HTERT RPE-1 (cell line): ENCODE data around the gene TBL3.
"Not testable (repeated sequence)": the region's sequence is repeated elsewhere in the genome, so short reads cannot be mapped to it uniquely, and the experiment has no call there.

ENCODE experiments used
- in situ Hi-C: fragments of 300-500 bp; cut with MboI; formaldehyde crosslinking; loops from 4 replicates; pipeline ENCODE4 v1.14.3; 2020; ENCODE audit warnings: low sequenced_read_pairs

Gene TBL3

GRCh38 chr16:1998852-1999801 is 27.3 kb downstream of the TBL3 start:
- in situ Hi-C loops: no loop called here

- in situ Hi-C loops: no loop called here
Measured at GRCh38 chr16:1999866-2000514, 28.1 kb downstream of the TBL3 start.

- in situ Hi-C loops: no loop called here
Measured at GRCh38 chr16:2001035-2001434, 29.2 kb downstream of the TBL3 start.

GRCh38 chr16:2001456-2002355 is 29.9 kb downstream of the TBL3 start:
- in situ Hi-C loops: no loop called here

GRCh38 chr16:2002406-2003230 is 30.8 kb downstream of the TBL3 start:
- in situ Hi-C loops: no loop called here

GRCh38 chr16:2003231-2003826 is 31.5 kb downstream of the TBL3 start:
- in situ Hi-C loops: no loop called here

- in situ Hi-C loops: no loop called here
Measured at GRCh38 chr16:2003827-2004641, 32.2 kb downstream of the TBL3 start.

GRCh38 chr16:2004795-2005517 is 33.1 kb downstream of the TBL3 start:
- in situ Hi-C loops: no loop called here

GRCh38 chr16:2005646-2006045 is 33.8 kb downstream of the TBL3 start:
- in situ Hi-C loops: no loop called here

GRCh38 chr16:2006317-2006716 is 34.5 kb downstream of the TBL3 start:
- in situ Hi-C loops: no loop called here

- in situ Hi-C loops: no loop called here
Measured at GRCh38 chr16:2007081-2007836, 35.4 kb downstream of the TBL3 start.

- in situ Hi-C loops: no loop called here
Measured at GRCh38 chr16:2008009-2008526, 36.2 kb downstream of the TBL3 start.

- in situ Hi-C loops: no loop called here
Measured at GRCh38 chr16:2008631-2009163, 36.8 kb downstream of the TBL3 start.

- in situ Hi-C loops: no loop called here
Measured at GRCh38 chr16:2009164-2009711, 37.4 kb downstream of the TBL3 start.

- in situ Hi-C loops: no loop called here
Measured at GRCh38 chr16:2009791-2010510, 38.1 kb downstream of the TBL3 start, which contains the start of gene ZNF598. Gene ZNF598, minus strand, starts transcription at chr16:2009821.

- in situ Hi-C loops: not testable (repeated sequence)
Measured at GRCh38 chr16:2011726-2012125, 39.9 kb downstream of the TBL3 start.
